Hematopoietic multipotent progenitor cell treated with erythropoietin and hydrocortisone succinate and interleukin-3 and kit ligand, for 8 days (in vitro differentiated cells): ENCODE measurements around the gene REV3L.
A peak's percentile ranks its signal among the peaks of the same experiment; 100 is the strongest.
"Not testable (repeated sequence)": the region's sequence is repeated elsewhere in the genome, so short reads cannot be mapped to it uniquely, and the experiment has no call there.

Source experiments
- DNase-seq: peaks from one replicate; pipeline ENCODE4 v3.0.0-alpha.2; 2015

The REV3L gene

DNA sequence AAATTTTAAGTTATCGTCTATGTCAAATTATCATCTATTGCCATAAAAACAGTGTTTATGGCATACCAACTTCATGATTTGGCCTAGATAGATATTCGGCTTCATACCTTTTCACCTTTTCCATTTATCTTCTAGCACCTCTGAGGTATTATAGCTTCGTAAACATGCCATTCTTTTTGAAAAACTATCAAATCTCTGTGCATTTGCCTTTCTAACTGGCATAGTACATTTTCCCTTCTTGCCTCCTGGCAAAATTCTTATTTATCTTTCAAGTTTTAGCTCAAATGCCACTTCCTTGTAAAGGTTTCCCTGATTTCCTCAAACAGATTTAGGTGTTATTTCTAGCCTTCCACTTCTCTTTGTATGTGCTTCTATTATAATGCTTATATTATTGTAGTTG, 7.0 kb upstream of the REV3L start:
- no peak for DNase-seq

DNA sequence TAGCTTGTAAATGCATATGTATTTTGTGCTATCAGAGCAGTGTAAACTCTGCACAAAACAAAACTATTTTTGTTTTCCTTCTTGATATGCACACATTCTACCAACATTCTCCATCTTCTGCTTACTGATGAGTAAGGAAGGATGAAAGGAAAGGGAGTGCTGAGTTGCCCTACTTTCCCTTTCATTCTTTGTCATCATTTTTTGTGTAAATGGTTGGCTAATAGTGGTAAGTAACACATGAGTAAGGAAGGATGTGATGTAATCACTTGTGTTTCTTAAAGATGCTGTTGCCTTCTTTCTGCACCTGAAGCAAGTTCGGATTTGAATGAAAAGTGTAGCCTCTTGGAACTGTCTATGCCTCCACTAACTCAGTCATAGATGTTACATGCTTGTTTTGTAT, 4.6 kb upstream of the REV3L start:
- DNase-seq: no peak

DNA sequence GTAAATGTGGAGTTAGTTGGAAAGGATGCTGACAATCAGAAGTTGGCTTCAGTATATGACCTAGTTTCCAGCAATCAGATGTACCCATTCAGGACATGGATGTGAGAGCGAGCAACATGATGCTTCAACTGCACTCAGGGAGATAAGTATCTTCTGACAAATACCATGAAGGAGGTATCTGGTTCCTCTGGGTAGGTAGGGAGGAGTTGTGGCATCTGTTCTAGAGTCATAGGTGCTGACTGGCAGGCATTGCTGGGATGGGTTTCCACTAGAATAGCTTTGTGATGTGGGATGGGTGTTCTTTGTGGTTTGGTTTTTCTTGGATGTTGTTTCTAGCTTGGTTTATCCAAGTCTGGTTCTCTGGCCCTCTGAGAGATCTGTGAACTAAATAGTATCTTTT, 3.9 kb upstream of the REV3L start:
- no peak for DNase-seq

DNA sequence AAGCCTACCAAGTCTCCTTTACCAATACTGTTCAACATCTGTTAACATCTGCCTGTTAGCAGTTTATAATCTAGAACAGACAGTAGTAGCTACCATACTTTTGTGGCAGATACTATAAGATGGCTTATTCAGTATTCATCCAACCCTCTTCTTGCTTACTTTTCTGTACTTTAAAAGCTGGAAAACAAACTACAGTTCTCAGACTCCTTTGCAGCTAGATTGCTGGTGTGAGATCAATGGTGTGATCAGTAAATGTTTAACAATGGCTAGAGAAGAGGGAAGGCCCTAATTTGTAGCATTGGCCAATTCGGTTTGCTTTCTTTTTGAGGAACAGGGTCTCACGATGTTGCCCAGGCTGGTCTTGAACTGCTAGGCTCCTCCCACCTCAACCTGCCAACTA, 3.5 kb upstream of the REV3L start:
- DNase-seq: no peak

DNA sequence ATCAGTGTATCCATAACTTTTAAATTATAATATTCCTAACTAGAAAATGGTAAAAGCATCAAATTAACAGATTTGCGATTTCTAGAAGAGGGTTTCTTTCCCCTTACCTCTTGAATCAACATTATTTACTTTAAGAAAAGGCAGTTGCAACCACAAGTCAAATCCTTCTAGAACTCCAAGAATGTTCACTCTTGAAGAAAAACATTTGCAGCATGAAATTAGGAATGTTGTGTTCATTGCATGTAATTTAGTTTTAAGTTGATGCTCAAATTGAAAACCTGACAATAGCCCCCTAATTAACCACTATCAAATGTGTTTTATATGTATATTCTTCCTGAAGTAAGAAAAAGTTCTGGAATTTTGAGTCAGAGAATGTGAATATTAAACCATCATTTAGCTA, 2.3 kb upstream of the REV3L start:
- DNase-seq: no peak

DNA sequence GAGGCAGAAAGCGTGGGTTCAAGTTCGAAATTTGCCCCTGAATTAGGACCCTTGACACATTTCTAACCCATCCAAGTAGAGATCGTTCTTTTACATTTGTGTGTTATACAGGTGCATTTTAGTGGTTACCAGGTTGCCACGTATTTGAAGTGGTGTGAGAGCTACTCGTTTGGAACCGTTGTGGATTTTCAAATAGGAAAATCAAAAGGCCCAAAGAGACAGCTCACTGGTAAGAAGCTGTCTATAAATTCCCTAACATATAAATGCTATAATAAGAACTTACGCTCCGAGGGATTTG, 1.6 kb upstream of the REV3L start:
- DNase-seq: no peak

DNA sequence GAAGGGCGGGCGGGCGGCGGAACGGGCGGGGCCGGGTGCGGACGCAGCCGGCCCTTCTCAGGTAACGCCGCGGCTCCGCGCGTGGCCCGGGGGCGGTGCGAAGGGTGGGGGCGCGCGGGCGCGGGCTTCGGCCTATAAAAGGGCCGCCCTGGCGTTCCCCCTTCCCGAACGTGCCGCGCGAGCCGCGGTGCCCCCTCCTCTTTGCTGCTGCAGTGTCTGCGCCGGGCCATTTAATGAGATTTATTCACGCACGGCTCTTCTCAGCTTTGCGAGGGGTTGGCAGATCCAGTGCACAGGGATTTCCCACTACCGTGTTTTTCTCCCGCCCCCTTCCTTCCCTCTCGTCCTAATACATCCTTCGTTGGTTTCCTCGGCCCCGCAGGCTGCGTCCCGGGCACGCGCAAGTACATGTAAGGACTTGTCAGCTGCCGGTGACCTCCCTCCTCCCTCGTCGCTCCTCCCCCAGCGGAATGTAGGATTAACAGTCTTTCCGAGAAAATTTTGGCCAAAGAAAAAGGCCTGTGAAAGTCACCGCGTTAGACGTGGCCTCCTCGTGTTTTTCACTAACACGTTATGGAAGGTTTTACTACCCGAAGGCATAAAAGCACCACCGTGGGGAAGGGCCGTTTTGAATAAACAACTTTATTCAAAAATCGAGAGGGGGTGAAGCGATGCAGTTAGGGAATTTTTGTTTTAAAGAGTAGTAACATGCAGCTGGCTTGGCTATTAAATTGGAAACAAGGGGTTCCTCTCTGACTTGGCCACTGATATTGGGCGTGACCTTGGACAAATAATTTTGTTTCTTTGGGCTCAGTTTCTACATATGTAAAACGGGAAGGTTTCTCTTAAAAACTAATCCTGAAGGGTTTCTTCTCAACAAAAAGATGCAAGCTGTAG, 966 bp upstream of the REV3L start:
- DNase-seq: peak; percentile 96

DNA sequence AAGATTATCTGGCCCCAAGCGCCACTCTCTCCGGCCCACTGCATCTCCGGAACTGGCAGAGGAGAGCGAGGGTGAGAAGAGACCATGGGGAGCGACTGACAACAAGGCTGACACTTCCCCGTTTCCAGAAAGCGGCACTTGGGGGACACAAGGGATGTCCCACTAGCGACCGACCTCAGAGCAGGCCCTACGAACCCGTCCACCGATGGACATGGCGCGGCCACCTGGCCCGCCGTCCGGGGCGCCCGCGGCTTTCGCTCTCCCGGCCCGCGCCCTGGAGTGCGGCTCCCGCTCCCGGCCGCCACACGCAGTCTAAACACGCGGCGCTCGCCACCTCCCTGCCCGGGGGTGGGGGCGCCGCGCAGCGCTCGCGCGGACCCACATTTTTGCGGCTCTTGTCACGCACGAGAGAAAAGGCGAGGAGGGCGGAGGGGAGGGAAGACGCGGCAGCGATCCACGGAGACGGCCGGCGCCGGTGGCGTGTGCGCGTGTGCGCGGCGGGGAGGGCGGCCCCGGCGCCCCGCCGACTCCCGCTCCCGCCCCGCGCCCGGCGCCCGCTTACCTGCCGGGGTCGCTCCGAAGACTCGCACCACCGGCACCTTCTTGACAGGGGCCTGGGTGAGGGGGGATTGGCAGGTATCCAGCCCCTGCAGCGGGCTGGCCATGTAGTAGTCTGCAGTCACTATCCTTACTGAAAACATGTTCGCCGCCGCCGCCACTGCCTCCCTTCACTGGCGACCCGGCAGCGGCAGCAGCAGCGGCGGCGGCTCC, 645 bp downstream of the REV3L start:
- DNase-seq: peak; percentile 66

DNA sequence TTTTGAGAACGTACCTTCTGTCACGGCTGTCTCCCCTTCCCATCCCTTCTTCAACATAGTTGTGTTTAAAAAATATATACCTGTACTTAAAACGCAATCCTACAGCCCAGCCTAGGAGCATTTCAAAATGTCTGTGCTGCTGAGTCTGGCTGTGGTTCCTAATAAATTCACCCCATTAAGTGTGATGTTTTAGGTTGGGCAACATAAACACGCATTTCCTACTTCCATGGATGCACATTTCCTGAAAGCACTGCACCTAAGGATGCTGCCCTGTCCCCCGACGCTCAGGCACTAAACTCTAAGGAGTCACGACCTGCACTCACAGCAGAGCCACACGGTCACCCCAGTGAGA, 1.2 kb downstream of the REV3L start:
- DNase-seq: no peak

DNA sequence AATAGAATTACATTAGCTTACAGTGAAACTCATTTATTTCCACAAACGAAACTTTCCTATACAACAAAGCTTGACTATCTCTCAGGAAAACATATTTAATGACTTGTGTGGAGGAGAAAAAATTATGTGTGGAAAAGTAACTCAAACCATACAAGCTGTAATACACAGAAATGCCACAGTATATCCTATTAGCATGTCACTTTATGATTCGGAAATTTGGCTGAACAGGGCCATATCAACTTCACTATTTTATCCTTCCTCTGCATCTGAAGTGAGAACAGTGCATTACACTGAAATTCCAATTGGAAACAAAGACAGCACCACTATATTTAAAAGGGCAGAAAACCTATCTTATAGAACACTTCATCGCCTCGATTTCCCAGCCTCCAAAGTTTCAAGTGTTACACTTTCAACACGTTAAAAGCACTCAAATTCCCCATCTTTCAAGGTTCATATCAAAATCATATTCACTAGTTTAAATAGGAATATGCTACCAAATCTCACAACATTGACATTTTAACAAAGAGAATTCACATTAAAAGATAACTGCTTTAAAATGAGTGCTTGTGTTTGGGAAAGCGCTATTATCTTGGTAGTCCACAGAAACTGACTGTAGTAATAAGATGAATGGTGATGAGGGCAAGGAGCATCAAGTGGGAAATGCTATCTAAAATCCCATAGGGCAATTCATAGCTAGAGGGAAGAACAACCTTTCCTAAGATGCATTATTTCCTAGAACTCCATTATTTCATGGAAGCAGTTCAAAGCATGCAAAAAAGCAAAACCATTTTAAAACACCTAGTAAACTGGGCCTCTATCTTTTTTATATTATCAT, 1.8 kb downstream of the REV3L start:
- DNase-seq: peak; percentile 40

DNA sequence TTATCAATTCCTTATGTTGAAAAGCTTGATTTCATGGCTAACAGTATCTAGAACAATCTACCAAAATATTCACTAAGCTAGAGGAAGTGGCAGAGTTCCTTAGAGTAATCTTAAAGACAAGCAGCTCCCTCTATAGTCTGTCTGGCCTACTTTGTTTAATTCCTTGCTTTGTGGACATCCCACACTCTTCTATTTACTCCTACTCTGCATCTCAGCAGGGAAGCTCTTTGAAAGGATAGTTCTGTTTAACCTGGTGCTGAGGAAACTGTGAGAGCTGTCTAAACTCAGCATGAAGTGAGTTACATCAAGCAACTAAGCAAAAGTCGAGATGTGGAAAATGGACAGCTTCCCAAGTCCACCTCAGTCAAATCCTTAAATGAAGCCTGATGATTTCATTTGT, 4.3 kb downstream of the REV3L start:
- DNase-seq: peak; percentile 73

DNA sequence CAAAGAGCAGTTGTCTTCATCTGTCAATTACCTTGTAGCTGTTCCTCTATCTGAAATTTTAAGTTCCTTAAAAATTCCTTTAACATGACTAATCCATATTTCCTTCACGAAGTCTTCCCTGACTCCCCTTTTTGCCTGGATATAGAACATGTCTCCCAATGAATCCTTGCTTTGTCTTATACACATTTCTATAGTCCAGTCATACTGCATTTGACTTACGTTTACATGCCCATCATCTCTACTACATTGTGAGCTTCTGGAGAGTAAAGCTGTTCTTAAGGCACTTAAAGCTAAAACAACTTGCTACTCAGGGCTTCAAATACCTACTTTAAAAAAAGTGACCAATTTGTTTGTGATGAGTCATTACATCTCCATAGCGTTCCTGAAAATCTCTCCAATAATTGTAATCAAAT, 4.9 kb downstream of the REV3L start:
- DNase-seq: no peak

DNA sequence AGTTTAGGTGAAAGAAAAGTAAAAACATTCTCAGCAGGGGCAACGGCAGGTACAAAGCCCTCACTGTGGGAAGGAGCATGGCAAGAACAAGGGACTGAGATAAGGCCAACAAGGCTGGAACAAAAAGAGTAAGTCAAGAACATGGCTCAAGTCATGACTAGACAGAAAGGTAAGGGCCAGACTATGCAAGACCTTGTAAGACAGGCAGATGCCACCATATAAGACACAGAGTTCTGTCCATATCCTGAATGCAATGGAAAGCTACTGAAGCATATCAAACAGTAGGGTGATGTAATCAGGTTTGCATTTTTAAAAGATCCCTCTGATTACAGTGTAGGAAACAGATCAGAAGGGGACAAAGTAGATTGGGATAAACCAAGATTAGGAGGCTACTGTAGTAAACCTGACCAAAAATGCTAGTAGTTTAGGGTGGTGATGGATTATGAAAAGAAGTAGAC, 5.5 kb downstream of the REV3L start:
- DNase-seq: no peak

DNA sequence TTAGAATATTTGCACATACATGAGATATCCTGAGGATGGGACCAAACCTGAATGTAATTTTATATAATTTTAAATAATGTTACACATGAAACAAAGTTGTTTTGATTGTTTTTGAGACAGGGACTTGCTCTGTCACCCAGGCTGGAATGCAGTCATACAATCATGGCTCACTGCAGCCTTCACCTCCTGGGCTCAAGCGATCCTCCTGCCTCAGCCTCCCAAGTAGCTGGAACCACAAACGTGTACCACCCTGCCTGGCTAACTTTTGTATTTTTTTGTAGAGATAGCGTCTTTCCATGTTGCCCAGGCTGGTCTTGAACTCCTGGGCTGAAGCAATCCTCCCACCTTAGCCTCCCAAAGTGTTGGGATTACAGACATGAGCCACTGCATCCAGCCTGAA, 7.0 kb downstream of the REV3L start:
- DNase-seq: not testable (repeated sequence)

DNA sequence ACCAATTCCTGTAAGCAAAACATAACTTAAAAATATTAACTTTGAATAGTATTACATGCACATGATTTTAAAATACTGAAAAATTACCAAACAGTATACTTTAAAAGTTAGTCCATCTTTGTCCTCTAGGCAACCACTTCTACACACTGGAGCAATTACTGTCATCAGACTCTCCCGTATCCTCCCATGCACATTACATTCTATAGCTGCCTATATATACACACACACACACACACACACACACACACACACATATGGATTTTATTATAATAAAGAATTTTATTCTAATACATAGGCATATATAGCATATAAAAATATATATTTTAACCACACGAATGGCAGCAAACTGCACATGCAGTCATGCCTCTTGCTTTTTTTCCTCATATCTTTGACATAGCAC, 8.2 kb downstream of the REV3L start:
- DNase-seq: no peak

DNA sequence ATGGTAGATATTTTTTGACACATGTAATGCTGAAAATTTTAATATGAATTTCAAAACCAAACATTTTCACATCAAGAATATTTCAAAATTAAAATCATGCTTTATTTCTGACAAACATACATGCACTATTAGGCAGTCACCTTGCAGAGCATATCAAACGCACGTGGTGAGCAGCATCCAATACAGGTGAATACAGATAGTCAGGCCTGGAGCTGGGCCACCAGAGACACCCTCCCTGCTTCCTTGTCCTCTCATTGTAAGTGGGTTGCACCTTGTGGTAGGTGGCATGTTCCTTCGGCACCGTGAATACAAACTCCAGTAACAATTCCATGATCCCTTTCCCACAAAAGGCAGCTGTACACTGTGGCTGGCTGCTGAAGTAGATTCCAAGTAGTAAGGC, 8.9 kb downstream of the REV3L start:
- DNase-seq: no peak

DNA sequence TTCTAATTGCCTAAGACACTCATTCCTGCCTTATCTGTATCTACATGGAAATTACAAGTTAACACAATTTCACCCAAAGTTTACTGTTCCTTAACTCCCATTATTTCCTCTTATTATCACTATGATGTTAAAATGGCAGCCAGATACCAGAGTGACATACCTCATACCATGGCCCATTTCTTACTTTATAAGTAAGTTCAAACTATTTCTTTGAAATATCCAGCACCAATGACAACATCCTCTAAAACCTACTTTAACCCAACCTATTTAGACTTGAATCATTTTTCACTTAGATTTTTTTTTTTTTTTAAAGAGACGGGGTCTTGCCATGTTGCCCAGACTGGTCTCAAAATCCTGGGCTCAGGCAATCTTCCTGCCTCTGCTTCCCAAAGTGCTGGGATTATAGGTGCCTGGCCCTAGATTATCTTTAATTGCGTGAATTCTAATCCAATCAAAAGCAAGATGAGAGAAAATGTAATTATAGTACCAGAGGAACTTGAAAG, 10.0 kb downstream of the REV3L start:
- DNase-seq: no peak

DNA sequence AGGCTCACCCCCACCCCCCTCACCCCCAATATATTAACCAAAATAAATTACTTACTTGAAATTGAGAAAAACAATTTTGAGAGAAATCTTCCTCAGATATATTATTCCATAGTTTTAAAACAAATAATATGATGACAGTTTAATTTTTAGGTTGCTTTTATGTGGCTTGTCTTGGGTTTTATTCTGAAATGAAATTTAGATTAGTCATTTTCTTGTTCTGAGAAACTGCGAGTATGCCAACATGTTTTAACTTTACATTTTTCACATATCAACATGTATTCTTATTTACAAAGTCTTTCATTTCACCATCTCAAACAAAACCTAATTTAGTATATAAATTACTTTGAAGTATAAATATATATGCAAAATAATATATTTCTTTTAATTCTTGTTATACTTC, 11.1 kb downstream of the REV3L start:
- no peak for DNase-seq

DNA sequence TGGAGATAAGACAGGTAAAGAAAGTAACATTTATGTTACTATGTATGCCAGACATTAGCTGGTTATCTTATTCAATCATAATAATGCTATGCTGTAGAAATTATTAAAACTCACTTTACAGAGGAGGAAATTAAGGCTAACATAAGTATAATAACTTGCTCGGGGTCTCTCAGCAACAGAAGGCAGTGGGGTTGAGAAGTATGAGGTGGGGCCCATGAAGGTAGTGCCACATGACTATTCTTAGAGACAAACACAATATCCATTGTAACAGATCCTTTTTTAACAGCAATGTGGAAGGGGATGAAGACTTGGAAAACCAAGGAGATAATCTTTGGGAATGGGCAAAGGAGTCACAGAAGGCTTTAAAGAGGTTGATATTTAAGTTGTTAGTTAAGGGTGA, 11.5 kb downstream of the REV3L start:
- DNase-seq: no peak

DNA sequence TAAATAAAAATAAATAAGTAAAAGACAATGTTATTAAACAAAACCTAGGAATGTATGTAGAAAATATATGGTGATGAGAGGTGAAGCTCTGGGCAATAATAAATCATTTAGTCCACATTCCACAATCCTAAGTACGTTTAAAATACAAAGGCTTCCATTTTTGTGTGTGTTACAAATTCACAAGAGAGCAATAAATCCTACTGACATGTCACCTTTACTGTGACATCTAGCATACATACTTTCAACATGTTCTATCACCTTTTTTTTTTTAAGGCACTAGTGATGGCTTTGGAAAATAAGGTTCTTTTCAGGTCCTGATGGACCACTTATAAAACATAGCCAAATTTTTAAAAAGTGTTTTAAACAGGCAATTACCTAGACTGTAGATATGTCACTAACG, 12.0 kb downstream of the REV3L start:
- no peak for DNase-seq

DNA sequence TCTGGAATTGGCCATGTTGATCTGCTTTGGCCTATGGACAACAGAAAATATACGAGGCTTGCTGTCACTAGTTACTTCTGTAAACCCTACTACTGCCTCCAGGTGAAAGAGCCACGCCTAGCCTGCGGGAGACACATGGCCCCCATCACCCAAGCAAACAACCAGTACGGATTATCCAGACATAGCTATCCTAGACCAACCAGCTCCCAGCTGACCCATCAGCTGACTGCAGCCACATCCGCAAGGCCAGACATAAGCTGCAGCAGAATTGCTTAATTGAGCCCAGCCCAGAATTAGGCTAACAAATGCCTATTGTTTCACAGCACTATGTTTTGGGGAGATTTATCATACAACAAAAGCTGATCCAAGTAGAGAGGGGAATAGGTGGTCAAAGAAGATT, 13.5 kb downstream of the REV3L start:
- no peak for DNase-seq

DNA sequence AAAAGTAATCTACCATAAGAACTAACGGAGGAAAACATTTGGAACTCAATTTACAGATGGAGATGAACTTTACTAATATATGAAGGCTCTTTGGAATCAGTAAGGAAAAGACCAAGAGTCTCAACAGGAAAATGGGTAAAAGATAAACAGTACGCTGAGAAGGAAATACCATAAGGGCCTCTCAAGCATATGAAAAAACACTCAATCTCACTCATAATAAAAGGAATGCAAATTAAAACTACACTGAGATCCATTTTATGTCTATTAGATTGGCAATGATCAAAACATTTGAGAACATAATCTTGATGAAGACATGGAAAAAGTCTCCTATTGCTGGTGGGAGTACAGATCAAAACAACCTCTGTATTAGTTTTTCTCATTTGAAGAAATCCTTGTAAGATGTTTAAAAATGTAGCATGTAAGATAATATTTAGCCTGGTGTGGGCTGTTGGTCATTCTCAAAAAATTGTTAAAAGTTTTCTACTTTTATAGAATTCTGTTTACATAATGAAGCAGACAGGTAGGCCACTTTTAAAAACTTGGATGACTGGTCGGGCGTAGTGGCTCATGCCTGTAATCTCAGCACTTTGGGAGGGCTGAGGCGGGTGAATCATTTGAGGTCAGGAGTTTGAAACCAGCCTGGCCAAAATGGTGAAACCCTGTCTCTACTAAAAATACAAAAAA, 14.5 kb downstream of the REV3L start:
- DNase-seq: no peak

DNA sequence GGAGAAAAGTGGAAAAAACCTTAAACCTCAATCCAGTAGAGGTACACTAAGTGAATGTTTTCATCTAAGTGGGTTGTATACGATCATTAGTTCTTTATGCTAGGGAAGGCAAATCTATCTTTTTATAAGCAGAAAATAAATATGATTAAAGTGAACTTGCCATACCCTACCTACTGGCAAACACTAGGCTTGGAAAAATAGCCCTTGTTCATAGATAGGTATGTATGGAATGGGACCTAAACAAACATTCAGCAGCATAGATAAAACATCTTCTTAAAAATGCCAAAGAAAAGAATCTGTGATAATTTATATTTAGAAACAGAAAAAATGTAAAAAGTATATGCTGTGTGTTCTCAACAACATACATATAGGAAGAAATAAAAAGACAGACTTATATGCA, 18.8 kb downstream of the REV3L start:
- no peak for DNase-seq
